Central memory CD8-positive, alpha-beta T cell (primary cell): ENCODE results near the gene SIRT7.
"Not testable (repeated sequence)": the region's sequence is repeated elsewhere in the genome, so short reads cannot be mapped to it uniquely, and the experiment has no call there.

Source experiments
- ATAC-seq: fragments of 150-1000 bp; cut with Tn5 transposase; replicated peaks from 2 replicates; pipeline ENCODE4 v1.10.0; 2022; ENCODE audit warnings: mild to moderate bottlenecking, moderate FRiP score, moderate number of reproducible peaks; ENCODE audit not compliant: poor library complexity, severe bottlenecking; ENCODE audit errors: extremely low read depth
- DNase-seq, 2 donors: peaks; one replicate each; pipeline ENCODE4 v3.0.0; 2021; ENCODE audit warnings: low spot score in 2 of 2
- H3K27ac Mint-ChIP-seq: one replicate; pipeline ENCODE4 v1.8.0; 2022; ENCODE audit warnings: low read depth, mild to moderate bottlenecking, moderate library complexity, mixed read lengths
- H3K27me3 Mint-ChIP-seq: one replicate; pipeline ENCODE4 v1.8.0; 2022; ENCODE audit warnings: mixed read lengths
- H3K36me3 Mint-ChIP-seq: one replicate; pipeline ENCODE4 v1.8.0; 2022; ENCODE audit warnings: mild to moderate bottlenecking, moderate library complexity, mixed read lengths; ENCODE audit not compliant: insufficient read depth
- H3K4me1 Mint-ChIP-seq: one replicate; pipeline ENCODE4 v1.8.0; 2022; ENCODE audit warnings: mixed read lengths
- H3K4me3 Mint-ChIP-seq: one replicate; pipeline ENCODE4 v1.8.0; 2022; ENCODE audit warnings: mild to moderate bottlenecking, moderate library complexity, mixed read lengths
- H3K9me3 Mint-ChIP-seq: one replicate; pipeline ENCODE4 v1.8.0; 2022; ENCODE audit warnings: mixed read lengths

Gene SIRT7

DNA sequence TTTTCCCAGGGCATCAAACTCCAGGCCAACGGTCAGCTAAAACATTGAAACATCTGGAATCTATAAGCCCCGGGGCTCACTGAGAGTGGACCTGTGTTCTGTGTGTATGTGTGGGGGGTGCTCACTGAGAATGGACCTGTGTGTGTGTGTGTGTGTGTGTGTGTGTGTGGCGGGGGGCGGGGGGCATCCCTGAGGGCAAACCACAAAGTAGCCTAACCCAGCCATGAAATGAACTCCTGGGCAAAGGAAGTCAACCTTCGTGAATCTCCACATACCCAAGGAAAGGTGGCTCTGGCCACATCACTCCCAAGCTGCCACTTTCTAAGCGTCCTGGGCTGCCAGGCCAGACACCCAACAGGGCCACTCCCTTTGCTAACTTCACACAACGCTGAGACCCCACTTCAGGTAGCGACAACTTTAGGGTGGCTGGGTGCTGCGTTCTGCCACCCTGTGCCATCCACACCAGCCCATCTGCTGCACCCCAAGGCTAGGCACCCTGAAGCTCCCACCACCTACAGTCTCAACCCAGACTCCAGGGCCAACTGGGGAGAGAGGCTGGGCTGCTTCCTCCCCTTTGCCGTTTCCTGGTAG, 8.0 kb upstream of the SIRT7 start:
- ATAC-seq (no peak), DNase-seq (no peak)
- peaks cover 12% of the 10 kb centered on the region for H3K27me3 Mint-ChIP-seq
- H3K36me3 Mint-ChIP-seq = peaks cover 15% of the 10 kb centered on the region
- H3K27ac Mint-ChIP-seq = peak overlapping the region; percentile 76
- H3K4me1 Mint-ChIP-seq = peaks cover 9% of the 10 kb centered on the region
- H3K4me3 Mint-ChIP-seq = peak overlapping the region; percentile 77
- H3K9me3 Mint-ChIP-seq = no peaks in the 10 kb centered on the region

DNA sequence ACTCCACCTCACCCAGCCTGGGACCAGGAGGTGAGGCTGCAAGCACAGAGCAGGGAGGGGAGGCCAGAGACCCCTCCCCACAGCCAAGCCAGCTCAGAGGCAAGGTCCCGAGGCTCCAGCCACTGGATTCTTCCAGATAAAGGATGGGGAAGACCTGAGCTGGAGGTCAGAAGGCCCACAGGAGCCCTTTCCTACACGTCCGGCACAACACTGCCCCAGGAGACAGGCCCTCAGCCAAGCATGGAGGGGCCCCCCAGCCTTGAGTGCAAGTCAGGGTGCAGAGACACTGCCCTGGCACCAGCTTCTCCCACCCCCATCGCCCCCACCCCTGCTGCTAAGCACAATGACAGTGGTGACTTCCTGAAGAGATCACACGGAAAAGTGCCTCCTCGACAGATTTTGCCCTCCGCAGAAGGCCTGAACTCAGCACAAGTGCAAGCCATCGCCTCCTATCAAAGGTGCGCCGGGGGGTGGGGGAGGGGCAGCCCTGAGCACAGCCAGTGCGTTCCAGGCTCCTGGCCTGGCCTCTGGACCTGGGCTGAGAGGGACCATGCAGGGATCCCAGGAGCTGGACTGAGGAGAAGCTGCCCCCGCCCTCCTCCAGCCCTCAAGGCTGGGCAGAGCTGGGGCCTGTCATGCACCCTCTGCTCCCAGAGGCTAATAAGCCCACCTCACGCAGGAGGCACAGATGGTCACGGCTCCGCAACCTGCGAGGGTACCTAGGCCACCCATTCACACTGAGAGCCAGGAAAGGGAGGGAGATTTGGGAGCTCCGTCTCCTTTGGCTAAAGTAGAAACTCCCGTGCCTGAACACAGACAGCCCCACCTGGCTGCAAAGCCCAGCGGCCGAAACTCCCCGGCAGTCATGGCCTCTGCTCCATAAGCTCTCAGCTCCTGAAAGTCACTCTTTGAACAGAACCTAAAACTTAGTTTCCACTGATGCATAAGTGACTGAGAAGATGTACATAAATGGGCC, 6.9 kb upstream of the SIRT7 start:
- peaks cover 15% of the 10 kb centered on the region for H3K36me3 Mint-ChIP-seq
- H3K27me3 Mint-ChIP-seq = peaks cover under 1% of the 10 kb centered on the region
- no peak for DNase-seq
- peak overlapping the region; percentile 77 for H3K4me3 Mint-ChIP-seq
- peaks cover 9% of the 10 kb centered on the region for H3K4me1 Mint-ChIP-seq
- H3K9me3 Mint-ChIP-seq = no peaks in the 10 kb centered on the region
- ATAC-seq = no peak
- no peak overlapping the region for H3K27ac Mint-ChIP-seq

DNA sequence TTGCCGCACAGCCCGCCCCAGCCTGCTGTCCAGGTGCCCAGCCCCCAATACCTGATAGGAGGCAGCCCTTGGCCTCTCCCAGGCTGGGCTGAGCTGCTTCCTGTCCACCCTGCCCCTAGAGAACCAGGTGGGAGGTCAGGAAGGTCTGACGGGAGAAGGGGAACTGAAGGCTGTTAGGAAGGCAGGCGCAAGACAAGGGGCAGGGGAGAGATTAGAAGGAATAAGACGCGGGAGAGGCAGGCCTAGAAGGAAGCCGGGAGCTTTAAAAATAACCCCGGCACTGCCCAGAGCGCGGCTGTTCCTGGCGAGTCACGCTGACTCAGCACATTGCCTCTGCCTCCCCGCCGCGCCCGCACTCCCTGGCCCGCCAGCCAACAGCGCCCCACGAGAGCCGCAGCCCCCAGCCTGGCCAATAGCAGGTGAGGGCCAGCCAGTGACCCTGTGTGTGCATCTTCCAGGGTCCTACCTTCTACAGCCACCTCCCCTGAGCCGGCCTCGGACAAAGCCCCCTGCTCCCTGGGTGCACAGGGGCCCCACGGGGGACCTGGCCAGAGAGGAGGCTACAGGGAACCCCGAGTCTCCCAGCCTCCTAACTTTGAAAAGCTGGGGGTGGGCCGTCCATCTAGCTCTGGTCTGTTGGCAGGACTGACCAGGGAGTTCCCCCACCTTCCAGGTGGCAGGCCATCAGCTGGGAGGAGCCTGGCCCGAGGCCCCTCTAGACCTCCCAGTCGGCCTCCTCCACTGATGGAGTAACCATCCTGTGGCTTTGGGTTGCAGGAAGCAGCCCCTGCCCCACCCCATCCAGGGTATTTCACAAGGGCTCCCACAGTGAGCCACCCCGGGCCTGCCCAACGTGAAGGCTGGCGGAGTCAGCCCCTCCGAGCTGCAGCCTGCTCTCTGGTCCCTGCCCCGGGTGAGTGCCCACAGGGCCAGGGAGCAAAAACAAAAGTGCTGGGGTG, 5.6 kb upstream of the SIRT7 start:
- H3K9me3 Mint-ChIP-seq = no peaks in the 10 kb centered on the region
- H3K27ac Mint-ChIP-seq = no peak overlapping the region
- H3K36me3 Mint-ChIP-seq = peaks cover 17% of the 10 kb centered on the region
- H3K4me1 Mint-ChIP-seq = peaks cover 10% of the 10 kb centered on the region
- no peak for ATAC-seq
- H3K27me3 Mint-ChIP-seq = no peaks in the 10 kb centered on the region
- H3K4me3 Mint-ChIP-seq = no peak overlapping the region
- DNase-seq = no peak

DNA sequence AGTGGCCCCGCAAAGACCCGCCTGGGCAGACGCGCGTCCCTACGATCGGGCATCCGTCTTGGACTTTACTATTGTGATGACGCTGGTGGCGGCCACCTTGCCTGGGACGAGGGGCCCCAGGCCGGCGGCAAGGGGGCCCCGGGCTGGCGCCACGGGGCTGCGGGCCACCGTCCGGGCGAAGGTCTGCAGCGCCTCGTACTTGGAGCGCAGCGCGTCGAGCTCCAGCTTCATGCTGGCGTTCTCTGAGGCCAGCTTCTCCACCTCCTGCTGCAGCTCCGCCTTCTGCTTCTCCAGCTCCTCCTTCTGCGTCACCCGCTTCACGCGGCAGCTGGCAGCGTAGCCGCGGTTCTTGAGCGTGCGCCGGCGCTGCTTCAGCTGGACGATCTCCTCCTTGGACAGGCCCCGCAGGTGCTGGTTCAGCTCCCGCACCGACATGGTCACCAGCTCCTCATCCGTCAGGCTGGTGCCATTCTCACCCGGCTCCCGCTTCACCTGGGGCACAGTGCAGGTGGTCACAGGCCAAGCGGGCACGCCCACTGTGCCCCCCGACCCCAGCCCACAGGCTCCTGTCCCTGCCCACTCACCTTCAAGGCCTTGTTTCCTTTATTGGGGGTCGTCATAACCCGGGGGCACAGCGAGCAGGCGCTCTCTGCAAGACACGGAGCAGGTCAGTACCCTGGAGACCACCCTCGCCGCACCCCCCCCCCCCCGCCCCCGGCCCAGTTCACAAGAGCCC, 4.8 kb upstream of the SIRT7 start:
- Mint-ChIP-seq H3K27me3 (no peaks in the 10 kb centered on the region), H3K4me1 (peaks cover 19% of the 10 kb centered on the region), H3K4me3 (no peak overlapping the region), H3K27ac (peak overlapping the region; percentile 32), H3K9me3 (no peaks in the 10 kb centered on the region), H3K36me3 (peaks cover 18% of the 10 kb centered on the region)
- ATAC-seq (no peak), DNase-seq (no peak)

DNA sequence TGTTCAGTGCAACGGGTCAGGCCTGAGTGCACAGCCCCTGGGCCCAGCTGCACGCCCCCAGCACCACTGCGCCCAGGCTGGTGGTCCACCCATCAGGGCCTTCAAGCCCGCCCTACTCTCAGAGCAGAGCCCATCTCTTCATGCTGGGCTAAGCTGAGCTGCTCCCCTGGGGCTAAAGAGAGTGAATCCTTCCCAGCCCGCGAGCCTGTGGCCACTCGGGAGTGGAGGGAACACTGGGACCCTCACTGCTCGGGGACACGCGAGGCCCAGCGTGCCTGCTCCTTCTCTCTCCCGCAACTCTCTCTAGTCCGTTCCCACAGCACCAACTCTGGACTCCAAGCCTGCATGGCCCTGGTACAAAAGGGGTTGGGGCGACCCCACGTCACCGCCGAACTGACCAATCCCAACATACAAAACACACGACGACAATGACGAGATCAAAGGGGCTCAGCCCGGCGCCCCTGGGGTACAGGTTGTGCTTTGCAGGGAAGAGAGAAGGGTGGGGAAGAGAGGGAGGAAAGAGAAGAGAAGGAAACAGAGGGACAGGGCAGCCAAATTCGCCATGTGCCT, 4.1 kb upstream of the SIRT7 start:
- H3K4me1 Mint-ChIP-seq = peaks cover 23% of the 10 kb centered on the region
- H3K36me3 Mint-ChIP-seq = peaks cover 16% of the 10 kb centered on the region
- no peak for ATAC-seq
- H3K27me3 Mint-ChIP-seq = no peaks in the 10 kb centered on the region
- DNase-seq = no peak
- no peak overlapping the region for H3K4me3 Mint-ChIP-seq
- H3K27ac Mint-ChIP-seq = peak overlapping the region; percentile 32
- H3K9me3 Mint-ChIP-seq = no peaks in the 10 kb centered on the region

DNA sequence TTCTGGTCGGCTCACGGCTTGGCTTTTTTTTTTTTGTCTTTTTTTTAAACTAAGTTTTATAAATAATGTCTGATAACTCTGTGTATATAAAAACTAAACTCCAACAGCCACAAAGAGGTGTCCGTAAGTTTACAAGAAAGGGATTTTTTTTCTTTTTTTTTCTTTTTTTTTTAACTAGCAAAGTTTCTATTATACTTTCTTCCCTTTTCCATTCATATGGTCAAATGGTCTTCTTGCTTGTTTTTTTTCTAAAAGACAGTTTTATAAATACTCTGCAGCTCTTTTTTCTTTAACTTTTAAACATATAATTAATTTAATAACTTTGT, 3.5 kb upstream of the SIRT7 start:
- Mint-ChIP-seq H3K27me3 (no peaks in the 10 kb centered on the region), H3K4me1 (peaks cover 26% of the 10 kb centered on the region), H3K4me3 (no peak overlapping the region), H3K36me3 (peaks cover 18% of the 10 kb centered on the region), H3K27ac (peak overlapping the region; percentile 29), H3K9me3 (no peaks in the 10 kb centered on the region)
- ATAC-seq (no peak), DNase-seq (no peak)

DNA sequence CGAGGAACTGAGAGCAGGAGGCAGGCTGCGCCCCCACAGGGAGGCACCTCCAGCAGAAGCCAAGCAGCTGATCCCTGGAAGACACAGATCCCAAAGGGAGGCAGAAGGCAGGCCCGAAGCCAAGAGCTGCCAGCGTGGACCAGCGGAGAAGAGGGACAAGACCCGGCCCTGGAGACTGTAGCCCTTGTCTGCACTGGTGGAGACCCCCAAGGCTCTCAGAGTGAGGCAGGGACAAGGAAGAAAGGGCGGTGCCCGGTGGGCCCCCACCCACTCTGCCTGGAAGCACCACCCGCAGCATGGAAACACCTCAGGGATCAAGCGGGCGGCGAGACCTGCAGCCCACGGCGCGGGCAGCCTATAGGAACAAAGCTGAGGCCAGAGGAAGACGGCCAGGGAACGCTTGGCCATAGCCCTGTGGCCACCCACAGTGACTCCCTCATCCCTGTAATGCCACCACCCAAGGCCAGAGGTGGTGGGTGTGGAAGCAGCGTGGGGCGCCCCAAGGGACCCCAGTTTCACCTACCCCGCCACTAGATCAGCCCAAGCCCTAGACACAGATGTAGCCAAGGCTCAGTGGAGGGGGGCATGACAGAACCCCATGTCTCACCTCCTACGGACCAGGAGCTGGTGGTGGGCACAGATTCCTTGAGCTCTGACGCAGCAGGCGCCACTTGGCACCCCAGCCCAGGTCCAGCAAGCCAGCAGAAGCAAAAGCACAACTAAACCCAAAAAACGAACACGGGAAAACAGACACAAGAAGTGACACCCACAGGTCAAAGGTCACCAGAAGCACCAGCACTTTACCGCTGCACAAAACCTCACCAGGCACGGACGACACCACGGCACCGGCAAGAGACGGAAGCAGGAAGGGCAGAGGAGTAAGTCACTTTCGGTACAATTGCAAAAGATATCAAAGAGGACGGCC, 2.9 kb upstream of the SIRT7 start:
- Mint-ChIP-seq H3K36me3 (peaks cover 22% of the 10 kb centered on the region), H3K4me1 (peaks cover 20% of the 10 kb centered on the region), H3K27ac (peak overlapping the region; percentile 29), H3K27me3 (no peaks in the 10 kb centered on the region), H3K9me3 (no peaks in the 10 kb centered on the region), H3K4me3 (no peak overlapping the region)
- no peak for DNase-seq
- no peak for ATAC-seq

DNA sequence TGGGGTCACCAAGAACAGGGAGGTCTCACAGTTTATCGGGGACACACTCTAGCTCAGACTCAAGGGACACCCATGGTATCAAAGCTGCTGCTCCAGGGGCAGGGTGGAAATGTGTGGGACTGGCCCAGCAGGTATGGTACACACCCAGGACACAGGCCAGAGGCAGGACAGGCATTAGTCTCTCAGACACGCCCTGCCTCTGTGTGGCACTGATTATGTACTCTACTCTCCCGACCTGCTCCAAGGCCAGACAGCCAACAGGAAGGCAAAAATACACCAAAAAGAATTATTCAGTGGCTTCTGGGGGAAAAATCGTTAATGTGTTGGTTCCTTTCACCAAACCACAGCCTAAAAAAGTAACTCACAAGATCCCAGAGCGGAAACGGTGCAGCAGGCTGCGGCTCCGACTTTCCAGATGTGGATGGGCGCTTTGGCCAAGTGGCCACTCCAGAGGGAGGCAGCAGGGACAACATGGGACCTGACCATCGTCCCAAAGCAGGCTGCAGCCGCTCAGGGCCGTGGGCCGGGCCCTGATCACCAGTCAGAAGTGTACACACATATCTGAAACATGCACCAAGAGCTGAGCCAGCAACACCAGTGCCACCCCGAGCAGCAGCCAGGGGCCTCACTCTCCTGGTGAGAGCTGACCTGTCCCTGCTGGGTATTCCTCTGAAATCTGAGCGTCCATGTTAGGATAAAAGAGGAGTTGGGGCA, 1.0 kb upstream of the SIRT7 start:
- Mint-ChIP-seq H3K4me1 (peaks cover 19% of the 10 kb centered on the region), H3K27me3 (no peaks in the 10 kb centered on the region), H3K4me3 (peak overlapping the region; percentile 88), H3K36me3 (peaks cover 23% of the 10 kb centered on the region), H3K27ac (peak overlapping the region; percentile 74), H3K9me3 (no peaks in the 10 kb centered on the region)
- DNase-seq (no peak), ATAC-seq (no peak)

DNA sequence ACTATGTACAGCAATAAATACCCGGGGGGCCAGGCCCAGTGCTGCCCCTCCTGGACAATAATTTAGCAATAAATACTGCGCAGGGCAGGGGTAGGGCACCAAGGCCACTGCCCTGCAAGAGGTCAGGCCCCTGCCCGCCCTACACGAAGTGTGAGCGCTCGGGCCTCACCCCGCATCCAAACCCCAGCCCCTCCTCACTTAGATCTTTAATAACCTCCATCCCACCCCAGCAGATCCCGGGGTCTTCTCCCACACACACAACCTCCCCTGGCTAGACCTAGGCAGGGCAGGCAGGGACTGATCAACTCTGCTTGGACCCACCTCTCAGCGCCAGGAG, 325 bp upstream of the SIRT7 start:
- not testable (repeated sequence) for H3K27me3 Mint-ChIP-seq, DNase-seq, H3K9me3 Mint-ChIP-seq
- H3K36me3 Mint-ChIP-seq = peaks cover 25% of the 10 kb centered on the region
- peaks cover 19% of the 10 kb centered on the region for H3K4me1 Mint-ChIP-seq
- peak; percentile 22 for ATAC-seq
- peak overlapping the region; percentile 74 for H3K27ac Mint-ChIP-seq
- H3K4me3 Mint-ChIP-seq = peak overlapping the region; percentile 88

DNA sequence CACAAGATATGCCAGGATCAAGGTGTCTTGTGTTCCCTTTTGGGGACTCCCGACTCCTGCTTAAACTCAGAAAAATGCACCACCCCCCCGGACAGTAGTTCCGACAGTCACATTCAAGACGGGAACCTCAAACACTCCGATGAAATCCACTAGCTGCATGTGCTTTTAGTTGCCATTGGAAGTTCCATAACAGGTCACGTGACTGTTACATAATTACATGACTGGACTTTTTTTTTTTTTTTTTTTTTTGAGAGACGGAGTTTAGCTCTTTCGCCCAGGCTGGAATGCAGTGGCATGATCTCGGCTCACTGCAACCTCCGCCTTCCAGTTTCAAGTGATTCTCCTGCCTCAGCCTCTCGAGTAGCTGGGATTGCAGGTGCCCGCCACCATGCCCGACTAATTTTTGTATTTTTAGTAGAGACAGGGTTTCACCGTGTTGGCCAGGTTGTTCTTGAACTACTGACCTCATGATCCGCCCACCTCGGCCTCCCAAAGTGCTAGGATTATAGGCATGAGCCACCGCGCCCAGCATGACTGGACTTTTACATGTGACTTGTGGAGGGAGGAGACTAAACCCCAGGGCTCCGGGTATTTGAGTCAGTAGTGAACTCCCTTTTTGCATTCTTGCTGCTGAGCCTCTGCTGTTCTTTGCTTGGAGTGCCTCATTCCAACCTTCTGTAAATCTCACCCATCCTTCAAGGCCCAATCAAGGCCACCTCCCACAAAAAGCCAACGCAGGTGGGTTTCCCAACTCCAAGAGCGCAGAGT, 1.6 kb downstream of the SIRT7 start:
- Mint-ChIP-seq H3K4me1 (peaks cover 28% of the 10 kb centered on the region), H3K27me3 (no peaks in the 10 kb centered on the region), H3K9me3 (no peaks in the 10 kb centered on the region), H3K36me3 (peaks cover 32% of the 10 kb centered on the region), H3K4me3 (peak overlapping the region; percentile 88), H3K27ac (no peak overlapping the region)
- ATAC-seq (no peak), DNase-seq (no peak)
